K562 (cell line): ENCODE data around the gene SPI1. TPM values are rescaled to one million over a fixed set of nuclear protein-coding genes. Genes with fewer than 3 reads are reported as not detected.
A peak's percentile ranks its signal among the peaks of the same experiment; 100 is the strongest.

Experiments
- AFF1 ChIP-seq, 2 experiments: fragments of 450-650 bp; IDR thresholded peaks; 2 replicates each; pipeline ENCODE4 v1.6.1; 2018; ENCODE audit warnings: mild to moderate bottlenecking in 2 of 2, low read depth in 1 of 2; ENCODE audit not compliant: partially characterized antibody in 2 of 2
- ARHGAP35 ChIP-seq: fragments of 450-650 bp; IDR thresholded peaks from 2 replicates; pipeline ENCODE4 v1.6.1; 2018; ENCODE audit not compliant: partially characterized antibody
- CREB1 ChIP-seq, 2 experiments: sonication (generic) in 1 of 2; formaldehyde crosslinking in 1 of 2; IDR thresholded peaks; 2 replicates each; pipeline versions ENCODE4 v1.6.1 to v1.8.0; 2012 to 2022; ENCODE audit warnings: inconsistent platforms in 1 of 2, mild to moderate bottlenecking in 1 of 2, missing genetic modification reagents in 1 of 2, moderate library complexity in 1 of 2
- FOXK1 ChIP-seq: sonication (generic); formaldehyde crosslinking; IDR thresholded peaks from 2 replicates; pipeline ENCODE4 v1.8.0; 2022; ENCODE audit warnings: missing genetic modification reagents, mild to moderate bottlenecking, borderline replicate concordance
- KDM1A ChIP-seq, 2 experiments: fragments of 450-650 bp; IDR thresholded peaks; 2 replicates each; pipeline ENCODE4 v1.6.1; 2016; ENCODE audit warnings: mild to moderate bottlenecking in 2 of 2
- MAZ ChIP-seq, 2 experiments: fragments of 450-650 bp in 1 of 2; sonication (generic) in 1 of 2; formaldehyde crosslinking; IDR thresholded peaks in 1 of 2; conservative IDR thresholded peaks in 1 of 2; 2 replicates each; pipeline versions ENCODE4 v1.4.0 to v1.5.0; 2020; ENCODE audit warnings: mild to moderate bottlenecking in 1 of 2, missing genetic modification reagents in 1 of 2
- MTA1 ChIP-seq: fragments of 450-650 bp; IDR thresholded peaks from 2 replicates; pipeline ENCODE4 v1.6.1; 2017; ENCODE audit warnings: borderline replicate concordance
- NFIC ChIP-seq: fragments of 450-650 bp; IDR thresholded peaks from 2 replicates; pipeline ENCODE4 v1.6.1; 2017; ENCODE audit warnings: mild to moderate bottlenecking, inconsistent platforms
- TBP ChIP-seq: optimal IDR thresholded peaks from 2 replicates; pipeline ENCODE3; 2011; ENCODE audit warnings: low read depth, low read length, improper control_type of control experiment
- TCF7 ChIP-seq: sonication (generic); IDR thresholded peaks from 2 replicates; pipeline ENCODE4 v1.6.1; 2016; ENCODE audit warnings: antibody characterized with exemption, borderline replicate concordance
- ZBTB43 ChIP-seq: sonication (generic); formaldehyde crosslinking; IDR thresholded peaks from 2 replicates; pipeline ENCODE4 v1.8.0; 2023; ENCODE audit warnings: mild to moderate bottlenecking, missing genetic modification reagents
- ZBTB7A ChIP-seq: IDR thresholded peaks from 2 replicates; pipeline ENCODE4 v1.6.1; 2011; ENCODE audit warnings: low read depth, mild to moderate bottlenecking, low read length, moderate library complexity, borderline replicate concordance; ENCODE audit not compliant: control insufficient read depth
- ZNF224 ChIP-seq: sonication (generic); formaldehyde crosslinking; IDR thresholded peaks from 2 replicates; pipeline ENCODE4 v1.8.0; 2022; ENCODE audit warnings: mild to moderate bottlenecking, missing genetic modification reagents
- ZNF232 ChIP-seq: sonication (generic); formaldehyde crosslinking; IDR thresholded peaks from 2 replicates; pipeline ENCODE4 v1.8.0; 2022; ENCODE audit warnings: mild to moderate bottlenecking, missing genetic modification reagents
- ZNF253 ChIP-seq: fragments of 250-450 bp; sonication (Bioruptor Pico); conservative IDR thresholded peaks from 2 replicates; pipeline ENCODE4 v1.6.1; 2021; ENCODE audit warnings: mild to moderate bottlenecking
- ZNF3 ChIP-seq: fragments of 250-450 bp; sonication (Bioruptor Pico); IDR thresholded peaks from 2 replicates; pipeline ENCODE4 v1.5.0; 2021; ENCODE audit warnings: mild to moderate bottlenecking, moderate library complexity
- ZNF518B ChIP-seq: fragments of 250-450 bp; sonication (Bioruptor Pico); IDR thresholded peaks from 2 replicates; pipeline ENCODE4 v1.5.0; 2021; ENCODE audit warnings: mild to moderate bottlenecking, moderate library complexity
- ZNF830 ChIP-seq: fragments of 250-450 bp; sonication (Bioruptor Pico); IDR thresholded peaks from 2 replicates; pipeline ENCODE4 v1.5.0; 2021; ENCODE audit warnings: mild to moderate bottlenecking
- polyA plus RNA-seq, 8 experiments: library from polyadenylated mRNA; depleted of rRNA in 4 of 8; stranded (reverse) in 5 of 8; unstranded in 3 of 8; fragments of >200 nt; fragmentation: Nextera tagmentation in 2 of 8; fragmentation: Illumina TruSeq in 1 of 8; extraction: Ambion mirVana in 2 of 8; extraction: Trizol in 1 of 8; gene quantifications; 2 replicates each; pipeline versions ENCODE4 v1.2.1 to v1.2.3, GENCODE V29; 2011 to 2014; ENCODE audit warnings: inconsistent platforms in 1 of 8, missing spikeins in 1 of 8
- total RNA-seq, 7 experiments: library from RNA; depleted of rRNA in 6 of 7; stranded (reverse); fragments of >200 nt in 6 of 7; fragmentation: Illumina TruSeq in 2 of 7; extraction: Trizol in 2 of 7; gene quantifications; 2 replicates each; pipeline versions ENCODE4 v1.2.1 to v1.2.3, GENCODE V29; 2011 to 2021; ENCODE audit warnings: low replicate concordance in 1 of 7
- TF ChIP-seq, protein P1 (sequence below): sonication (generic); formaldehyde crosslinking; IDR thresholded peaks from 2 replicates; pipeline ENCODE4 v1.8.0; 2022; ENCODE audit warnings: mild to moderate bottlenecking, missing genetic modification reagents

The SPI1 gene
- total and polyA plus RNA-seq, 9 of the 15 experiments (the other 6 are each of a cell fraction or from before 2014, with no cell fraction given): 0.10 to 33.7 (median 10.3) TPM

DNA sequence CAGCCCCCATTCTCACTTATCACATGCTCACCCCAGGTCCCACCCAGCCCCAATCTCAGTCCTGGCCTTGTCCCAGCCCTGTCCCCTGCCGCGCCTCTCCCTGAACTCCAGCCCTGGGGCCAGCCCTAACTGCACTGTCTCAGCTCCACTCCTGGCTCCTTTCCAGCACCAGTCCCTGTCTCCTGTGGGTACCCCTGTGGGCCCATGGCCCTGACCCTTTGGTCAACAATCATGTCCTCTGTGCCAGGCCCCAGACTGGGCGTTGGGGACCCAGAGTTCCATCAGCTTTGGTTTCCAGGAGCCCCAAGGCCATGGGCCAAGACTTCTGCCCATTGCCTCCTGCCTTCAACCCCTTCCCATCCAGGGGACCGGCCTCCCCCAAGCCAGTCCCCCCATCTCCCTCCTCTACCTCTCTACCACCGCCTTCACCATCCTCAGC, 757 bp downstream of the SPI1 start (continued):
- TF ChIP-seq AFF1 (IDR thresholded peaks at IDR 0.05; ENCODE audit: low read depth in 1 of 2, partially characterized antibody in 2 of 2): no peak
- no peak for TF ChIP-seq CREB1 (IDR thresholded peaks at IDR 0.05)
- 0 out of 2 replicates have a peak, but pooled peaks have one; percentile 33 for TF ChIP-seq CREB1 (CRISPR knock-in tag; IDR thresholded peaks at IDR 0.05)
- 0 out of 2 replicates have a peak, but pooled peaks have one; percentile 6 for TF ChIP-seq ZBTB7A
- no peak for TF ChIP-seq ZNF518B (CRISPR knock-in tag)
- no peak for TF ChIP-seq TCF7
- TF ChIP-seq, protein P1, sequence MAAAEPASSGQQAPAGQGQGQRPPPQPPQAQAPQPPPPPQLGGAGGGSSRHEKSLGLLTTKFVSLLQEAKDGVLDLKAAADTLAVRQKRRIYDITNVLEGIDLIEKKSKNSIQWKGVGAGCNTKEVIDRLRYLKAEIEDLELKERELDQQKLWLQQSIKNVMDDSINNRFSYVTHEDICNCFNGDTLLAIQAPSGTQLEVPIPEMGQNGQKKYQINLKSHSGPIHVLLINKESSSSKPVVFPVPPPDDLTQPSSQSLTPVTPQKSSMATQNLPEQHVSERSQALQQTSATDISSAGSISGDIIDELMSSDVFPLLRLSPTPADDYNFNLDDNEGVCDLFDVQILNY: no peak
- TF ChIP-seq MAZ (CRISPR knock-in tag; conservative IDR thresholded peaks at IDR 0.05 in 1 of 2, IDR thresholded peaks at IDR 0.05 in 1 of 2): no peak
- peak; percentile 32 to 69; a peak in 3 of 4 replicates for TF ChIP-seq KDM1A (IDR thresholded peaks at IDR 0.05)
- no peak for TF ChIP-seq ZNF3 (CRISPR knock-in tag)
- peak; percentile 94 for TF ChIP-seq NFIC
- no peak for TF ChIP-seq MTA1
- no peak for TF ChIP-seq ARHGAP35
- TF ChIP-seq ZNF253: no peak
- TF ChIP-seq ZNF830 (CRISPR knock-in tag): no peak
- peak; percentile 26 for TF ChIP-seq TBP
- 0 out of 2 replicates have a peak, but pooled peaks have one; percentile 59 for TF ChIP-seq ZBTB43 (CRISPR knock-in tag)
- TF ChIP-seq ZNF224 (CRISPR knock-in tag): 0 out of 2 replicates have a peak, but pooled peaks have one; percentile 58
- peak; percentile 55; the same call in 1 of the 2 replicates for TF ChIP-seq ZNF232
- 0 out of 2 replicates have a peak, but pooled peaks have one; percentile 33 for TF ChIP-seq FOXK1
